ENCODE results near the gene DERL2. TPM values are rescaled to one million over a fixed set of nuclear protein-coding genes. Genes with fewer than 3 reads are reported as not detected.

DERL2 gene
- polyA plus RNA-seq, 1 donor from 2014 or later, result 64.4 TPM

DNA sequence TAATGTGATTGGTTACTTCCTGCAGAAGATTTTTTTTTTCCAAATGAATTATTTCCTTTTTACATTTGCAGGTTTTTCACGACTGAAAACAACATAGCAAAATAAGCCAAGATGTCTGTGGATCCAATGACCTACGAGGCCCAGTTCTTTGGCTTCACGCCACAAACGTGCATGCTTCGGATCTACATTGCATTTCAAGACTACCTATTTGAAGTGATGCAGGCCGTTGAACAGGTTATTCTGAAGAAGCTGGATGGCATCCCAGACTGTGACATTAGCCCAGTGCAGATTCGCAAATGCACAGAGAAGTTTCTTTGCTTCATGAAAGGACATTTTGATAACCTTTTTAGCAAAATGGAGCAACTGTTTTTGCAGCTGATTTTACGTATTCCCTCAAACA is 2.8 kb upstream of the DERL2 start:
- Histone ChIP-seq H3F3A (ENCODE audit: insufficient read depth, low read length, poor library complexity, severe bottlenecking) (no peaks in the 10 kb centered on the region), H3K4me3 (ENCODE audit: low read length) (no peak overlapping the region), H3K9me2 (ENCODE audit: insufficient read depth, low read length) (no peaks in the 10 kb centered on the region), H3K27me3 (ENCODE audit: insufficient read depth, low read depth, low read length) (no peaks in the 10 kb centered on the region), H3K9me3 (ENCODE audit: low read length) (no peaks in the 10 kb centered on the region), H3K9ac (ENCODE audit: low read length) (no peak overlapping the region), H3K36me3 (ENCODE audit: insufficient read depth, low read length) (peaks cover 11% of the 10 kb centered on the region), H3K27ac (ENCODE audit: low read length) (no peak overlapping the region), H4K20me1 (ENCODE audit: insufficient read depth) (no peaks in the 10 kb centered on the region), H3K79me2 (replicated peaks; ENCODE audit: insufficient read depth, low read length) (peaks cover 42% of the 10 kb centered on the region), H3K4me2 (ENCODE audit: low read length) (no peak overlapping the region), H2AFZ (ENCODE audit: low read depth, low read length) (no peak overlapping the region)
- no peak for TF ChIP-seq POLR2AphosphoS5 (IDR thresholded peaks at IDR 0.05)

DNA sequence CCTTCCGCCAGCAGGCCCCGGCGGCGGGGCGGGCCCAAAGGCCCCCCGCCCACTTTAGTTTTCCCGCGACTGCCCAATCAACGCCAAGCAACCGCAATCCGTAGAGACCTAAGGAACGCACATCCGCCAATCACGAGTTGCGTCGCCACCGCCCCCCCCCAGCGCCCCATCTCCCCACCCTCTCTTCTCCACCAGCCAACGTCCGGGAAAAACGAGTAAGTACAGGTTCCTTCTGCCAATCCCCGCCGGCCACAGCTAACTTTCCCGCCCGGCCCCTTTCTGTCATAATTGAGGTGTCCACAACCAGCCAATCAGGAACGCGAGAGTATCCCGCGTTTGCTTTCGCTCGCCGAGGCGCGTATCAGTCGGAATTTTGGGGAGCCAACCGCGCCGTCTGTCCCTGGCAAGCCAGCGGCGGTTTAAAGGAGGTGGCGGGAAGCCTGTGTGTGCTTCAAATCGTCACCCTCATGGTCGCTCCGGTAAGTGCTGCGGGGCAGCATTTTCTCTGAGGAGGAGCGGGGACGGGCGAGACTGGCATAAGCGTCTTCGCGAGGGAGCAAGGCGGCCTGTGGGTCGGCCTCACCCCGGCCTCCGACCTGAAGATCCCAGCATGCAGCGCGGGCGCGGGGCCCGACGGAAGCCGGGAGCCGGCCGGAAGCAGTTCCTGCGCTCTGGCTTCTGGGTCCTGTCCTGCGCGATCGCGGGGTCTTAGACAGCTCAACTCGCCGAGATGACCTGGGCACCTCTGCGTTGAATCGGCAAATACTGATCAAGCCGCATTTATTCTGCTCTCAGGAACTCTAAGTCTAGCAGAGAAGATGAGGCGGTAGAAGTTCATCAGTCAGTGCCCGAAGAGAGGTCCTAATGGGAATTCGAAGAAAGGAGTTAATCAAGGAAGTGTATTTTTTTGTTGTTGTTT is 487 bp upstream of the DERL2 start, which contains the start of gene MIS12:
TSS of gene MIS12 (plus strand) at position 361 of the 919 bp plus-strand sequence. CDS start 2,297 bp downstream, outside the sequence.
- peak within 1 kb of the TSS; percentile 89 for H3K4me3 ChIP-seq (ENCODE audit: low read length)
- peaks cover 45% of the 10 kb centered on the region for H3K79me2 ChIP-seq (replicated peaks; ENCODE audit: insufficient read depth, low read length)

More for the DNA sequence above, 487 bp upstream of the DERL2 start, which contains the start of gene MIS12:
- TF ChIP-seq RAD21 (conservative IDR thresholded peaks at IDR 0.05), result peak; percentile 47
- peak; percentile 43 for TF ChIP-seq TAF1 (IDR thresholded peaks at IDR 0.05; ENCODE audit: low read depth)
- TF ChIP-seq, protein P1, sequence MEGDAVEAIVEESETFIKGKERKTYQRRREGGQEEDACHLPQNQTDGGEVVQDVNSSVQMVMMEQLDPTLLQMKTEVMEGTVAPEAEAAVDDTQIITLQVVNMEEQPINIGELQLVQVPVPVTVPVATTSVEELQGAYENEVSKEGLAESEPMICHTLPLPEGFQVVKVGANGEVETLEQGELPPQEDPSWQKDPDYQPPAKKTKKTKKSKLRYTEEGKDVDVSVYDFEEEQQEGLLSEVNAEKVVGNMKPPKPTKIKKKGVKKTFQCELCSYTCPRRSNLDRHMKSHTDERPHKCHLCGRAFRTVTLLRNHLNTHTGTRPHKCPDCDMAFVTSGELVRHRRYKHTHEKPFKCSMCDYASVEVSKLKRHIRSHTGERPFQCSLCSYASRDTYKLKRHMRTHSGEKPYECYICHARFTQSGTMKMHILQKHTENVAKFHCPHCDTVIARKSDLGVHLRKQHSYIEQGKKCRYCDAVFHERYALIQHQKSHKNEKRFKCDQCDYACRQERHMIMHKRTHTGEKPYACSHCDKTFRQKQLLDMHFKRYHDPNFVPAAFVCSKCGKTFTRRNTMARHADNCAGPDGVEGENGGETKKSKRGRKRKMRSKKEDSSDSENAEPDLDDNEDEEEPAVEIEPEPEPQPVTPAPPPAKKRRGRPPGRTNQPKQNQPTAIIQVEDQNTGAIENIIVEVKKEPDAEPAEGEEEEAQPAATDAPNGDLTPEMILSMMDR (IDR thresholded peaks at IDR 0.05; ENCODE audit: poor library complexity, severe bottlenecking), result no peak
- peak; percentile 42 for TF ChIP-seq SMC3 (conservative IDR thresholded peaks at IDR 0.05; ENCODE audit: poor library complexity)
- TF ChIP-seq, protein P2, sequence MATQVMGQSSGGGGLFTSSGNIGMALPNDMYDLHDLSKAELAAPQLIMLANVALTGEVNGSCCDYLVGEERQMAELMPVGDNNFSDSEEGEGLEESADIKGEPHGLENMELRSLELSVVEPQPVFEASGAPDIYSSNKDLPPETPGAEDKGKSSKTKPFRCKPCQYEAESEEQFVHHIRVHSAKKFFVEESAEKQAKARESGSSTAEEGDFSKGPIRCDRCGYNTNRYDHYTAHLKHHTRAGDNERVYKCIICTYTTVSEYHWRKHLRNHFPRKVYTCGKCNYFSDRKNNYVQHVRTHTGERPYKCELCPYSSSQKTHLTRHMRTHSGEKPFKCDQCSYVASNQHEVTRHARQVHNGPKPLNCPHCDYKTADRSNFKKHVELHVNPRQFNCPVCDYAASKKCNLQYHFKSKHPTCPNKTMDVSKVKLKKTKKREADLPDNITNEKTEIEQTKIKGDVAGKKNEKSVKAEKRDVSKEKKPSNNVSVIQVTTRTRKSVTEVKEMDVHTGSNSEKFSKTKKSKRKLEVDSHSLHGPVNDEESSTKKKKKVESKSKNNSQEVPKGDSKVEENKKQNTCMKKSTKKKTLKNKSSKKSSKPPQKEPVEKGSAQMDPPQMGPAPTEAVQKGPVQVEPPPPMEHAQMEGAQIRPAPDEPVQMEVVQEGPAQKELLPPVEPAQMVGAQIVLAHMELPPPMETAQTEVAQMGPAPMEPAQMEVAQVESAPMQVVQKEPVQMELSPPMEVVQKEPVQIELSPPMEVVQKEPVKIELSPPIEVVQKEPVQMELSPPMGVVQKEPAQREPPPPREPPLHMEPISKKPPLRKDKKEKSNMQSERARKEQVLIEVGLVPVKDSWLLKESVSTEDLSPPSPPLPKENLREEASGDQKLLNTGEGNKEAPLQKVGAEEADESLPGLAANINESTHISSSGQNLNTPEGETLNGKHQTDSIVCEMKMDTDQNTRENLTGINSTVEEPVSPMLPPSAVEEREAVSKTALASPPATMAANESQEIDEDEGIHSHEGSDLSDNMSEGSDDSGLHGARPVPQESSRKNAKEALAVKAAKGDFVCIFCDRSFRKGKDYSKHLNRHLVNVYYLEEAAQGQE (IDR thresholded peaks at IDR 0.05; ENCODE audit: borderline replicate concordance), result no peak
- TF ChIP-seq MXI1 (conservative IDR thresholded peaks at IDR 0.05; ENCODE audit: poor library complexity, severe bottlenecking), result peak; percentile 99
- peak; percentile 53 for TF ChIP-seq EP300 (conservative IDR thresholded peaks at IDR 0.05; ENCODE audit: poor library complexity, severe bottlenecking)
- peak; percentile 64 for TF ChIP-seq POLR2AphosphoS5 (IDR thresholded peaks at IDR 0.05)
- no peak for TF ChIP-seq EZH2 (IDR thresholded peaks at IDR 0.05; ENCODE audit: borderline replicate concordance, insufficient read depth, low read length, poor library complexity, severe bottlenecking)
- Histone ChIP-seq H3K4me2 (ENCODE audit: low read length) (peak within 1 kb of the TSS; percentile 88), H3F3A (ENCODE audit: insufficient read depth, low read length, poor library complexity, severe bottlenecking) (no peaks in the 10 kb centered on the region), H2AFZ (ENCODE audit: low read depth, low read length) (peak within 1 kb of the TSS; percentile 76), H3K9me2 (ENCODE audit: insufficient read depth, low read length) (no peaks in the 10 kb centered on the region), H3K27me3 (ENCODE audit: insufficient read depth, low read depth, low read length) (no peaks in the 10 kb centered on the region), H3K9me3 (ENCODE audit: low read length) (no peaks in the 10 kb centered on the region), H4K20me1 (ENCODE audit: insufficient read depth) (no peaks in the 10 kb centered on the region), H3K27ac (ENCODE audit: low read length) (peak within 1 kb of the TSS; percentile 89), H3K9ac (ENCODE audit: low read length) (peak within 1 kb of the TSS; percentile 93), H3K36me3 (ENCODE audit: insufficient read depth, low read length) (peaks cover 16% of the 10 kb centered on the region)
